GM20000 (cell line): ENCODE data around the gene NRG2.

Source experiments
- DNase-seq: peaks from one replicate; pipeline ENCODE4 v3.0.0; 2012; ENCODE audit warnings: low spot score
- CTCF ChIP-seq: IDR thresholded peaks from 2 replicates; pipeline ENCODE4 v1.5.1; 2012; ENCODE audit warnings: mild to moderate bottlenecking, control low read depth; ENCODE audit errors: extremely low read depth, missing control alignments

Gene NRG2

GRCh38 chr5:140054086-140054689 lies 11.1 kb upstream of the NRG2 start:
- DNase-seq = no peak
- TF ChIP-seq CTCF = no peak

- no peak for DNase-seq
- no peak for TF ChIP-seq CTCF
Measured at GRCh38 chr5:140051950-140052349, 8.9 kb upstream of the NRG2 start.

GRCh38 chr5:140049713-140050112 lies 6.6 kb upstream of the NRG2 start:
- DNase-seq = no peak
- no peak for TF ChIP-seq CTCF

GRCh38 chr5:140049205-140049604 lies 6.1 kb upstream of the NRG2 start:
- peak; percentile 33 for DNase-seq
- TF ChIP-seq CTCF = no peak

- DNase-seq = no peak
- no peak for TF ChIP-seq CTCF
Measured at GRCh38 chr5:140044041-140044440, 942 bp upstream of the NRG2 start.

- DNase-seq = peak; percentile 69
- no peak for TF ChIP-seq CTCF
Measured at GRCh38 chr5:140043508-140043872, 391 bp upstream of the NRG2 start.

- no peak for DNase-seq
- TF ChIP-seq CTCF = no peak
Measured at GRCh38 chr5:140042393-140042642, 781 bp downstream of the NRG2 start.
